ENCODE results near the gene PLCZ1. TPM values are rescaled to one million over a fixed set of nuclear protein-coding genes. Genes with fewer than 3 reads are reported as not detected.

PLCZ1 gene
- total RNA-seq, 3 donors from 2014 or later: not detected

- intact Hi-C loops (cut with DNase I; ENCODE audit: low total_unique reads): loop anchor here (5.0 kb wide), 1 partner anchor 64 kb away; no protein-coding TSS in a partner anchor
- no peaks in the 10 kb centered on the region for H3K4me1 ChIP-seq
- TF ChIP-seq CTCF (IDR thresholded peaks at IDR 0.05): no peak
- no peak for TF ChIP-seq POLR2AphosphoS5 (IDR thresholded peaks at IDR 0.05)
- TF ChIP-seq POLR2A (IDR thresholded peaks at IDR 0.05): no peak
- no peak overlapping the region for H3K27ac ChIP-seq
- DNase-seq (ENCODE audit: low spot score in 2 of 2): no peak
- H3K36me3 ChIP-seq: no peaks in the 10 kb centered on the region
- no peaks in the 10 kb centered on the region for H3K27me3 ChIP-seq
- no peak overlapping the region for H3K4me3 ChIP-seq
- H3K9me3 ChIP-seq: no peaks in the 10 kb centered on the region
Measured at GRCh38 chr12:18676141-18676540, 61.7 kb downstream of the PLCZ1 start.

- no peaks in the 10 kb centered on the region for H3K4me1 ChIP-seq
- DNase-seq (ENCODE audit: low spot score in 2 of 2): no peak
- H3K9me3 ChIP-seq: peaks cover 4 to 36% of the 10 kb centered on the region in 2 donors
Measured at GRCh38 chr12:18658829-18659228, 79.0 kb downstream of the PLCZ1 start.

GRCh38 chr12:18658179-18658578, 79.6 kb downstream of the PLCZ1 start:
- Histone ChIP-seq H3K4me3 (no peak overlapping the region), H3K27ac (no peak overlapping the region), H3K27me3 (no peaks in the 10 kb centered on the region), H3K9me3 (peaks cover 4 to 35% of the 10 kb centered on the region in 2 donors), H3K4me1 (no peaks in the 10 kb centered on the region), H3K36me3 (no peaks in the 10 kb centered on the region)
- intact Hi-C loops (cut with DNase I; ENCODE audit: low total_unique reads): no loop called here
- TF ChIP-seq CTCF (IDR thresholded peaks at IDR 0.05) (no peak), POLR2A (IDR thresholded peaks at IDR 0.05) (no peak), POLR2AphosphoS5 (IDR thresholded peaks at IDR 0.05) (no peak)
- DNase-seq (ENCODE audit: low spot score in 2 of 2): no peak

More at GRCh38 chr12:18658829-18659228, 79.0 kb downstream of the PLCZ1 start:
- H3K27ac ChIP-seq: no peak overlapping the region
- H3K36me3 ChIP-seq: no peaks in the 10 kb centered on the region
- intact Hi-C loops (cut with DNase I; ENCODE audit: low total_unique reads): no loop called here
- H3K27me3 ChIP-seq: no peaks in the 10 kb centered on the region
- no peak for TF ChIP-seq CTCF (IDR thresholded peaks at IDR 0.05)
- no peak for TF ChIP-seq POLR2AphosphoS5 (IDR thresholded peaks at IDR 0.05)
- no peak for TF ChIP-seq POLR2A (IDR thresholded peaks at IDR 0.05)
- no peak overlapping the region for H3K4me3 ChIP-seq

GRCh38 chr12:18655351-18655750, 82.5 kb downstream of the PLCZ1 start:
- Histone ChIP-seq H3K4me1 (no peaks in the 10 kb centered on the region), H3K27ac (no peak overlapping the region), H3K4me3 (no peak overlapping the region), H3K9me3 (peaks cover 4 to 14% of the 10 kb centered on the region in 2 donors), H3K27me3 (no peaks in the 10 kb centered on the region), H3K36me3 (no peaks in the 10 kb centered on the region)
- DNase-seq (ENCODE audit: low spot score in 2 of 2): no peak
- intact Hi-C loops (cut with DNase I; ENCODE audit: low total_unique reads): no loop called here
- TF ChIP-seq POLR2A (IDR thresholded peaks at IDR 0.05): no peak
- TF ChIP-seq POLR2AphosphoS5 (IDR thresholded peaks at IDR 0.05): no peak
- TF ChIP-seq CTCF (IDR thresholded peaks at IDR 0.05): no peak

- TF ChIP-seq CTCF (IDR thresholded peaks at IDR 0.05): no peak
- intact Hi-C loops (cut with DNase I; ENCODE audit: low total_unique reads): no loop called here
- Histone ChIP-seq H3K36me3 (no peaks in the 10 kb centered on the region), H3K4me3 (no peak overlapping the region), H3K9me3 (peaks cover 4 to 5% of the 10 kb centered on the region in 2 donors), H3K27me3 (no peaks in the 10 kb centered on the region), H3K4me1 (no peaks in the 10 kb centered on the region), H3K27ac (no peak overlapping the region)
- no peak for DNase-seq (ENCODE audit: low spot score in 2 of 2)
Measured at GRCh38 chr12:18653465-18653864, 84.3 kb downstream of the PLCZ1 start.

Measured in breast epithelium (tissue), 4 donors.